H1 (cell line): ENCODE data around the gene CD180. TPM values are rescaled to one million over a fixed set of nuclear protein-coding genes. Genes with fewer than 3 reads are reported as not detected.

Source experiments
- CTCF ChIA-PET: fragments of 300-600 bp; sonication (Branson Sonifier 250); formaldehyde crosslinking; loops from one replicate; lab custom pipeline; 2021; ENCODE audit not compliant: partially characterized antibody; lab: Charles Lee
- POLR2A ChIA-PET: fragments of 300-600 bp; sonication (Branson Sonifier 250); formaldehyde crosslinking; loops from one replicate; lab custom pipeline; 2021; ENCODE audit warnings: inconsistent platforms; ENCODE audit not compliant: partially characterized antibody; lab: Charles Lee
- DNase-seq, 2 experiments: peaks; one replicate each; pipeline versions ENCODE4 v3.0.0 to v3.0.0-alpha.2; 2010 to 2022; ENCODE audit warnings: low spot score in 2 of 2, low read depth in 1 of 2, mixed read lengths in 1 of 2
- FAIRE-seq: peaks from 2 replicates; lab custom pipeline; 2011; peaks lifted over from hg19 to GRCh38; lab: Jason Lieb, UNC
- H2AFZ ChIP-seq: 2 replicates; pipeline ENCODE4 v1.8.1; 2012; ENCODE audit warnings: low read length, inconsistent platforms
- H2AK5ac ChIP-seq: 2 replicates; pipeline ENCODE4 v1.6.1; 2013; ENCODE audit warnings: low read depth, low read length
- H2BK120ac ChIP-seq: replicated peaks from 2 replicates; pipeline ENCODE3; 2013; ENCODE audit warnings: low read depth, low read length, inconsistent platforms
- H2BK12ac ChIP-seq: 2 replicates; pipeline ENCODE4 v1.6.1; 2013; ENCODE audit warnings: low read depth, low read length
- H2BK15ac ChIP-seq: 2 replicates; pipeline ENCODE4 v1.6.1; 2013; ENCODE audit warnings: low read length
- H2BK20ac ChIP-seq: 2 replicates; pipeline ENCODE4 v1.6.1; 2013; ENCODE audit warnings: low read length
- H2BK5ac ChIP-seq: 2 replicates; pipeline ENCODE4 v1.6.1; 2013; ENCODE audit warnings: low read depth, low read length
- H3K14ac ChIP-seq: 2 replicates; pipeline ENCODE4 v1.6.1; 2013; ENCODE audit warnings: inconsistent platforms; ENCODE audit not compliant: insufficient read length
- H3K18ac ChIP-seq: 2 replicates; pipeline ENCODE4 v1.6.1; 2013; ENCODE audit warnings: low read length; ENCODE audit errors: extremely low read depth
- H3K23ac ChIP-seq: 2 replicates; pipeline ENCODE4 v1.6.1; 2013; ENCODE audit warnings: inconsistent platforms; ENCODE audit not compliant: insufficient read length
- H3K23me2 ChIP-seq: 2 replicates; pipeline ENCODE4 v1.6.1; 2013; ENCODE audit warnings: low read depth, low read length
- H3K27ac ChIP-seq: 2 replicates; pipeline ENCODE4 v1.6.1; 2011; ENCODE audit warnings: low read depth, low read length, inconsistent platforms
- H3K27me3 ChIP-seq, 4 experiments: replicated peaks in 1 of 4; 1 replicate in 1 of 4; 2 replicates in 3 of 4; pipeline versions ENCODE4 v1.6.1 to v1.8.1; 2011 to 2013; ENCODE audit warnings: low read length in 3 of 4, mild to moderate bottlenecking in 3 of 4, inconsistent platforms in 2 of 4, mixed read lengths in 2 of 4, moderate library complexity in 1 of 4; ENCODE audit not compliant: control insufficient read depth in 3 of 4, insufficient read depth in 3 of 4; ENCODE audit errors: extremely low read depth in 1 of 4
- H3K36me3 ChIP-seq, 4 experiments: 2 replicates each; pipeline versions ENCODE4 v1.6.1 to v1.8.1; 2011 to 2013; ENCODE audit warnings: mild to moderate bottlenecking in 4 of 4, low read length in 3 of 4, moderate library complexity in 2 of 4, control low read depth in 1 of 4, inconsistent platforms in 1 of 4; ENCODE audit not compliant: insufficient read depth in 4 of 4, control insufficient read depth in 2 of 4
- H3K4ac ChIP-seq: replicated peaks from 2 replicates; pipeline ENCODE3; 2013; ENCODE audit warnings: low read length, low read depth, mixed read lengths, inconsistent platforms; ENCODE audit not compliant: insufficient read length
- H3K4me1 ChIP-seq, 4 experiments: replicated peaks in 1 of 4; 1 replicate in 1 of 4; 2 replicates in 3 of 4; pipeline versions ENCODE4 v1.6.1 to v1.8.1; 2011 to 2013; ENCODE audit warnings: low read length in 3 of 4, inconsistent platforms in 2 of 4, mixed read lengths in 1 of 4; ENCODE audit not compliant: insufficient read depth in 4 of 4, control insufficient read depth in 3 of 4
- H3K4me2 ChIP-seq, 2 experiments: 2 replicates each; pipeline versions ENCODE4 v1.6.1 to v1.8.1; 2011 to 2013; ENCODE audit warnings: low read depth in 2 of 2, low read length in 2 of 2, control low read depth in 1 of 2, inconsistent platforms in 1 of 2, mild to moderate bottlenecking in 1 of 2; ENCODE audit not compliant: insufficient read depth in 1 of 2
- H3K4me3 ChIP-seq, 4 experiments: fragments of 200-600, 300-600 bp in 1 of 4; sonication (generic), shearing (Covaris generic), sonication (Bioruptor Twin) in 1 of 4; 2 replicates each; pipeline versions ENCODE4 v1.5.1 to v1.8.1; 2011 to 2016; ENCODE audit warnings: low read length in 4 of 4, low read depth in 3 of 4, control low read depth in 2 of 4, inconsistent platforms in 2 of 4, mild to moderate bottlenecking in 2 of 4, mixed read lengths in 1 of 4, moderate library complexity in 1 of 4; ENCODE audit not compliant: insufficient read depth in 2 of 4; ENCODE audit errors: extremely low read depth in 1 of 4
- H3K56ac ChIP-seq: replicated peaks from 2 replicates; pipeline ENCODE3; 2013; ENCODE audit warnings: low read depth, mild to moderate bottlenecking, mixed read lengths, low read length, inconsistent platforms; ENCODE audit not compliant: insufficient read length
- H3K79me1 ChIP-seq: 2 replicates; pipeline ENCODE4 v1.6.1; 2013; ENCODE audit warnings: low read depth, low read length, control low read depth
- H3K79me2 ChIP-seq, 2 experiments: 2 replicates each; pipeline versions ENCODE4 v1.6.1 to v1.8.1; 2012 to 2013; ENCODE audit warnings: low read length in 2 of 2, mild to moderate bottlenecking in 2 of 2, inconsistent platforms in 1 of 2; ENCODE audit not compliant: insufficient read depth in 2 of 2, control insufficient read depth in 1 of 2
- H3K9ac ChIP-seq, 4 experiments: replicated peaks in 1 of 4; 1 replicate in 1 of 4; 2 replicates in 3 of 4; pipeline versions ENCODE4 v1.6.1 to v1.8.1; 2011 to 2013; ENCODE audit warnings: low read depth in 3 of 4, low read length in 3 of 4, control low read depth in 2 of 4, mild to moderate bottlenecking in 2 of 4, moderate library complexity in 2 of 4, inconsistent platforms in 1 of 4; ENCODE audit errors: extremely low read depth in 1 of 4
- H3K9me3 ChIP-seq, 2 experiments: 2 replicates each; pipeline versions ENCODE4 v1.6.1 to v1.8.1; 2012 to 2013; ENCODE audit warnings: mild to moderate bottlenecking in 2 of 2, moderate library complexity in 2 of 2, control low read depth in 1 of 2, inconsistent platforms in 1 of 2, low read depth in 1 of 2, low read length in 1 of 2, mixed read lengths in 1 of 2; ENCODE audit not compliant: insufficient read depth in 2 of 2
- H4K20me1 ChIP-seq, 2 experiments: replicated peaks in 1 of 2; 2 replicates each; pipeline versions ENCODE3 to v1.8.1; 2011 to 2013; ENCODE audit warnings: inconsistent platforms in 2 of 2, low read length in 2 of 2, mild to moderate bottlenecking in 1 of 2; ENCODE audit not compliant: insufficient read depth in 2 of 2, control insufficient read depth in 1 of 2
- H4K5ac ChIP-seq: 2 replicates; pipeline ENCODE4 v1.6.1; 2013; ENCODE audit warnings: low read length, low read depth, mixed read lengths, inconsistent platforms; ENCODE audit not compliant: insufficient read length
- H4K8ac ChIP-seq: 2 replicates; pipeline ENCODE4 v1.8.0; 2013; ENCODE audit warnings: mild to moderate bottlenecking, moderate library complexity, low read length, inconsistent platforms; ENCODE audit not compliant: insufficient read depth; ENCODE audit errors: extremely low read depth
- H4K91ac ChIP-seq: replicated peaks from 2 replicates; pipeline ENCODE3; 2013; ENCODE audit warnings: low read length, mixed read lengths, inconsistent platforms; ENCODE audit not compliant: insufficient read length
- ASH2L ChIP-seq: fragments of 200-600, 300-600 bp; sonication (generic); IDR thresholded peaks from one replicate; pipeline ENCODE4 v1.7.1; 2017; ENCODE audit warnings: low read length
- CTCF ChIP-seq, 3 experiments: IDR thresholded peaks; 1 replicate in 2 of 3; 2 replicates in 1 of 3; pipeline versions ENCODE4 v1.5.1 to v1.6.1; 2011; ENCODE audit warnings: low read length in 3 of 3, mild to moderate bottlenecking in 3 of 3, inconsistent platforms in 2 of 3, low read depth in 1 of 3, moderate library complexity in 1 of 3; ENCODE audit not compliant: insufficient read depth in 1 of 3; ENCODE audit errors: control extremely low read depth in 1 of 3
- E2F6 ChIP-seq: IDR thresholded peaks from 2 replicates; pipeline ENCODE4 v1.6.1; 2012; ENCODE audit warnings: inconsistent platforms
- EGR1 ChIP-seq: IDR thresholded peaks from 2 replicates; pipeline ENCODE4 v1.6.1; 2011; ENCODE audit warnings: low read depth, low read length, borderline replicate concordance
- EZH2 ChIP-seq: fragments of 200-600 bp; sonication (generic); IDR thresholded peaks from 2 replicates; pipeline ENCODE4 v1.7.1; 2012; ENCODE audit warnings: low read depth, mild to moderate bottlenecking, moderate library complexity, low read length, inconsistent platforms; ENCODE audit not compliant: severe bottlenecking
- POLR2AphosphoS5 ChIP-seq: IDR thresholded peaks from 2 replicates; pipeline ENCODE4 v1.6.1; 2011; ENCODE audit warnings: low read depth, low read length
- SUZ12 ChIP-seq: fragments of 200-600 bp; sonication (generic); IDR thresholded peaks from 2 replicates; pipeline ENCODE4 v1.6.1; 2012; ENCODE audit warnings: mild to moderate bottlenecking, inconsistent platforms, low read length, moderate library complexity, mixed read lengths
- TCF12 ChIP-seq: IDR thresholded peaks from 2 replicates; pipeline ENCODE4 v1.6.1; 2011; ENCODE audit warnings: low read depth, mild to moderate bottlenecking, low read length
- YY1 ChIP-seq: IDR thresholded peaks from 2 replicates; pipeline ENCODE4 v1.6.1; 2011; ENCODE audit warnings: low read depth, mild to moderate bottlenecking, low read length
- WGBS, 2 experiments: shearing (Covaris generic) in 1 of 2; methylation state at CpG; one replicate each; pipeline versions ENCODE4 v1.1.6 to v1.1.7; 2013 to 2015; ENCODE audit warnings: low lambda C conversion rate in 2 of 2, mixed read lengths in 2 of 2, inconsistent platforms in 1 of 2, low coverage in 1 of 2, missing lambda C conversion rate in 1 of 2; ENCODE audit not compliant: insufficient replicate concordance in 2 of 2, insufficient coverage in 1 of 2, insufficient read length in 1 of 2; ENCODE audit errors: extremely low coverage in 1 of 2, missing lambda C conversion rate in 1 of 2; 5-methylcytosine and 5-hydroxymethylcytosine counted together
- polyA plus RNA-seq, 7 experiments: library from polyadenylated mRNA; depleted of rRNA in 3 of 7; stranded (reverse) in 5 of 7; unstranded in 2 of 7; fragments of >200 nt in 5 of 7; fragments of 200-250 nt in 2 of 7; gene quantifications; 1 replicate in 5 of 7; 2 replicates in 1 of 7; 4 replicates in 1 of 7; pipeline versions ENCODE4 v1.2.1 to v1.2.3, GENCODE V29; 2011 to 2013; ENCODE audit warnings: missing spikeins in 2 of 7, mixed read lengths in 2 of 7
- total RNA-seq: library from RNA; stranded (reverse); fragmentation: NEBNext Ultra II Directional; extraction: Animal tissue kit (Norgen Biotek cat#: 25700); gene quantifications from 2 replicates; pipeline ENCODE4 v1.2.1, GENCODE V29; 2021

Gene CD180
- total and polyA plus RNA-seq, 2 of the 8 experiments (the other 6 are each of a cell fraction or from before 2014, with no cell fraction given), result not detected

GRCh38 chr5:67187006-67187715, 9.4 kb downstream of the CD180 start:
- WGBS, 2 experiments, result 86% methylated on average over 1 of the region's 1 CpG; no CpG with 5 or more reads in 1 of the 2 experiments
- CTCF ChIA-PET, result no interaction called here
- TF ChIP-seq EZH2 (no peak), POLR2AphosphoS5 (no peak), CTCF (IDR thresholded peaks at IDR 0.05; ENCODE audit: control extremely low read depth in 1 of 3, insufficient read depth in 1 of 3, low read depth in 1 of 3, low read length in 3 of 3) (no peak), SUZ12 (no peak), EGR1 (no peak), E2F6 (no peak), TCF12 (no peak), ASH2L (no peak), YY1 (no peak)

More at GRCh38 chr5:67187006-67187715, 9.4 kb downstream of the CD180 start:
- Histone ChIP-seq H4K8ac (no peak overlapping the region), H3K4me1 (peaks cover 0 to 11% (median 3%) of the 10 kb centered on the region in 4 experiments; a peak in 4 of 7 replicates), H2BK5ac (no peak overlapping the region), H4K20me1 (no peaks in the 10 kb centered on the region), H3K4me2 (no peak overlapping the region), H3K79me2 (no peaks in the 10 kb centered on the region), H3K9me3 (peaks cover 0 to 3% of the 10 kb centered on the region in 2 experiments; a peak in 1 of 4 replicates), H3K27ac (no peak overlapping the region), H3K18ac (no peak overlapping the region), H2AFZ (no peak overlapping the region), H3K56ac (no peak overlapping the region), H4K91ac (no peak overlapping the region), H3K79me1 (no peaks in the 10 kb centered on the region), H2BK12ac (no peak overlapping the region), H2BK15ac (no peak overlapping the region), H2BK20ac (no peak overlapping the region), H3K27me3 (peaks cover 0 to 4% (median 0%) of the 10 kb centered on the region in 4 experiments; a peak in 2 of 7 replicates), H3K36me3 (no peaks in the 10 kb centered on the region), H2BK120ac (no peak overlapping the region), H3K14ac (no peak overlapping the region), H3K23ac (no peak overlapping the region), H3K23me2 (no peaks in the 10 kb centered on the region; the same call in 1 of the 2 replicates), H4K5ac (no peak overlapping the region), H3K9ac (no peak overlapping the region), H3K4ac (no peak overlapping the region), H2AK5ac (no peak overlapping the region), H3K4me3 (no peak overlapping the region)
- POLR2A ChIA-PET, result no interaction called here
- DNase-seq (no peak), FAIRE-seq (no peak)
